CD8-positive, alpha-beta memory T cell (primary cell): ENCODE data around the gene PDE6A. TPM values are rescaled to one million over a fixed set of nuclear protein-coding genes. Genes with fewer than 3 reads are reported as not detected.

Source experiments
- CTCF ChIA-PET: fragments of 350-600 bp; sonication (Branson Sonifier 250); formaldehyde crosslinking; loops from one replicate; lab custom pipeline; 2021; ENCODE audit warnings: antibody characterized with exemption; lab: Charles Lee
- POLR2A ChIA-PET: fragments of 350-600 bp; sonication (Branson Sonifier 250); formaldehyde crosslinking; loops from one replicate; lab custom pipeline; 2021; ENCODE audit warnings: antibody characterized with exemption; lab: Charles Lee
- DNase-seq, 5 donors: peaks; one replicate each; pipeline versions ENCODE4 v3.0.0 to v3.0.0-alpha.2; 2020 to 2022; ENCODE audit warnings: mixed read lengths in 1 of 5
- H3K27ac ChIP-seq: one replicate; pipeline ENCODE4 v1.7.0; 2013; ENCODE audit warnings: low read depth, mild to moderate bottlenecking, low read length, moderate library complexity
- H3K27me3 ChIP-seq: 2 replicates; pipeline ENCODE4 v1.7.0; 2013; ENCODE audit warnings: low read length, mild to moderate bottlenecking; ENCODE audit not compliant: insufficient read depth, poor library complexity, severe bottlenecking
- H3K36me3 ChIP-seq: 2 replicates; pipeline ENCODE4 v1.7.0; 2013; ENCODE audit warnings: mild to moderate bottlenecking, low read length, moderate library complexity; ENCODE audit not compliant: insufficient read depth
- H3K4me1 ChIP-seq: 2 replicates; pipeline ENCODE4 v1.7.0; 2013; ENCODE audit warnings: mild to moderate bottlenecking, low read length, moderate library complexity; ENCODE audit not compliant: insufficient read depth
- H3K4me3 ChIP-seq: 2 replicates; pipeline ENCODE4 v1.7.0; 2013; ENCODE audit warnings: mild to moderate bottlenecking, low read length
- H3K9me3 ChIP-seq: 2 replicates; pipeline ENCODE4 v1.7.0; 2013; ENCODE audit warnings: mild to moderate bottlenecking, low read length
- H3K27ac Mint-ChIP-seq, 8 donors: one replicate each; pipeline ENCODE4 v1.8.0; 2020 to 2021; ENCODE audit warnings: mixed read lengths in 8 of 8, mild to moderate bottlenecking in 6 of 8, inconsistent platforms in 3 of 8, moderate library complexity in 3 of 8
- H3K27me3 Mint-ChIP-seq, 2 donors: one replicate each; pipeline ENCODE4 v1.8.0; 2020 to 2021; ENCODE audit warnings: mixed read lengths in 2 of 2, mild to moderate bottlenecking in 1 of 2, moderate library complexity in 1 of 2
- H3K36me3 Mint-ChIP-seq, 3 donors: one replicate each; pipeline ENCODE4 v1.8.0; 2020 to 2021; ENCODE audit warnings: mixed read lengths in 3 of 3, inconsistent platforms in 1 of 3, mild to moderate bottlenecking in 1 of 3
- H3K4me1 Mint-ChIP-seq, 3 donors: one replicate each; pipeline ENCODE4 v1.8.0; 2020 to 2021; ENCODE audit warnings: mixed read lengths in 3 of 3, inconsistent platforms in 1 of 3, mild to moderate bottlenecking in 1 of 3
- H3K4me3 Mint-ChIP-seq, 7 donors: one replicate each; pipeline ENCODE4 v1.8.0; 2020 to 2021; ENCODE audit warnings: mixed read lengths in 7 of 7, mild to moderate bottlenecking in 6 of 7, moderate library complexity in 4 of 7, inconsistent platforms in 2 of 7
- H3K9me3 Mint-ChIP-seq, 5 donors: one replicate each; pipeline ENCODE4 v1.8.0; 2020 to 2022; ENCODE audit warnings: mixed read lengths in 5 of 5, mild to moderate bottlenecking in 3 of 5, moderate library complexity in 2 of 5, inconsistent platforms in 1 of 5
- polyA plus RNA-seq: library from polyadenylated mRNA; unstranded; fragments of 300-500 nt; fragmentation: Illumina TruSeq; gene quantifications from one replicate; pipeline ENCODE4 v1.2.3, GENCODE V29; 2021
- total RNA-seq, 2 experiments: library from RNA; stranded (reverse); gene quantifications; one replicate each; pipeline ENCODE4 v1.2.3, GENCODE V29; 2021

The PDE6A gene
- total and polyA plus RNA-seq, 3 experiments from 2014 or later = not detected

DNA sequence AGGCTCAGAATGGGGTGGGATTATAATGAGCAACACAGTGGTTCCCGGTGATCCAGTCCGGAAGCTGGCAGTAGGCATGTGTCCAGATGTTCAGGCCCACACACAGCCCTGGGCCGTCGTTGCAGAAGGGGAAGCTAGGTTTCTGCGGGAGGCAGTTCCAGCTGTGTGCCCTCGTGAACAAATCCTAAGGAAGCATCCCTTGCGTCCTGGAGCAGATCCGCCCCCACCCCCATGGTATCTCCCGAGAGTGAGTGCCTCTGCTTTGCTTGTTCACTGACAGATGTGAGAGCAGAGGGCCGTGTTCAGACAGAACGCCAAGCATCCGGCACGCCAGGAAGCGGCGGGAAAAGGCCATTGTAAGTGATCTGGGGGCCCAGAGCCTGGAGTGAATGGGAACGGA is 104.8 kb downstream of the PDE6A start:
- CTCF ChIA-PET = interaction anchor here (1.3 to 3.2 kb wide), 4 partner anchors 10 to 151 kb away, joined by 3 to 14 read pairs (median 9); no protein-coding TSS in a partner anchor
- Mint-ChIP-seq H3K4me3 (no peak overlapping the region), H3K27me3 (no peaks in the 10 kb centered on the region)

GRCh38 chr5:149838881-149839739 is 105.5 kb downstream of the PDE6A start:
- Mint-ChIP-seq H3K36me3 (peaks cover 0 to 17% (median 7%) of the 10 kb centered on the region in 3 donors), H3K4me3 (no peak overlapping the region), H3K9me3 (no peaks in the 10 kb centered on the region), H3K4me1 (peaks cover 0 to 1% (median 0%) of the 10 kb centered on the region in 3 donors), H3K27me3 (no peaks in the 10 kb centered on the region), H3K27ac (no peak overlapping the region)
- no peak overlapping the region for H3K4me3 ChIP-seq
- no peaks in the 10 kb centered on the region for H3K36me3 ChIP-seq
- DNase-seq = no peak
- no peak overlapping the region for H3K27ac ChIP-seq
- no peaks in the 10 kb centered on the region for H3K27me3 ChIP-seq
- CTCF ChIA-PET = interaction anchor here (1.2 to 3.2 kb wide), 6 partner anchors 10 to 152 kb away, joined by 3 to 14 read pairs (median 6); no protein-coding TSS in a partner anchor
- POLR2A ChIA-PET = no interaction called here
- no peaks in the 10 kb centered on the region for H3K9me3 ChIP-seq
- no peaks in the 10 kb centered on the region for H3K4me1 ChIP-seq

More for the DNA sequence above, 104.8 kb downstream of the PDE6A start:
- no peak overlapping the region for H3K27ac ChIP-seq
- no peak for DNase-seq
- H3K4me3 ChIP-seq = no peak overlapping the region
- no peaks in the 10 kb centered on the region for H3K27me3 ChIP-seq
- H3K36me3 ChIP-seq = no peaks in the 10 kb centered on the region
- POLR2A ChIA-PET = no interaction called here
- H3K9me3 ChIP-seq = no peaks in the 10 kb centered on the region
- Mint-ChIP-seq H3K36me3 (peaks cover 0 to 14% (median 7%) of the 10 kb centered on the region in 3 donors), H3K4me1 (peaks cover 0 to 1% (median 0%) of the 10 kb centered on the region in 3 donors), H3K27ac (no peak overlapping the region), H3K9me3 (no peaks in the 10 kb centered on the region)
- H3K4me1 ChIP-seq = no peaks in the 10 kb centered on the region

- Mint-ChIP-seq H3K36me3 (peaks cover 0 to 18% (median 5%) of the 10 kb centered on the region in 3 donors), H3K27me3 (no peaks in the 10 kb centered on the region), H3K9me3 (no peaks in the 10 kb centered on the region), H3K27ac (no peak overlapping the region), H3K4me1 (peaks cover 0 to 1% (median 0%) of the 10 kb centered on the region in 3 donors), H3K4me3 (no peak overlapping the region)
- CTCF ChIA-PET = interaction anchor here (0.8 to 3.2 kb wide), 5 partner anchors 9 to 153 kb away, joined by 3 to 14 read pairs (median 3); partner anchors contain the start of gene SLC26A2
- Histone ChIP-seq H3K4me1 (no peaks in the 10 kb centered on the region), H3K4me3 (no peak overlapping the region), H3K9me3 (no peaks in the 10 kb centered on the region), H3K36me3 (no peaks in the 10 kb centered on the region), H3K27ac (no peak overlapping the region), H3K27me3 (no peaks in the 10 kb centered on the region)
- POLR2A ChIA-PET = no interaction called here
- DNase-seq = no peak
Observed at GRCh38 chr5:149837680-149838269, 106.8 kb downstream of the PDE6A start.

- POLR2A ChIA-PET = no interaction called here
- Histone ChIP-seq H3K36me3 (no peaks in the 10 kb centered on the region), H3K4me3 (no peak overlapping the region), H3K27me3 (no peaks in the 10 kb centered on the region), H3K9me3 (no peaks in the 10 kb centered on the region), H3K4me1 (no peaks in the 10 kb centered on the region), H3K27ac (no peak overlapping the region)
- Mint-ChIP-seq H3K27me3 (no peaks in the 10 kb centered on the region), H3K9me3 (no peaks in the 10 kb centered on the region), H3K4me3 (no peak overlapping the region), H3K4me1 (peaks cover 0 to 1% (median 0%) of the 10 kb centered on the region in 3 donors), H3K36me3 (peaks cover 0 to 24% (median 5%) of the 10 kb centered on the region in 3 donors), H3K27ac (peak overlapping the region in 2 of 8 donors; percentile 26 to 75)
- CTCF ChIA-PET = interaction anchor here (1.3 to 3.2 kb wide), 4 partner anchors 8 to 154 kb away, joined by 3 to 14 read pairs (median 8); no protein-coding TSS in a partner anchor
- no peak for DNase-seq
Observed at GRCh38 chr5:149836451-149837139, 108.0 kb downstream of the PDE6A start.

DNA sequence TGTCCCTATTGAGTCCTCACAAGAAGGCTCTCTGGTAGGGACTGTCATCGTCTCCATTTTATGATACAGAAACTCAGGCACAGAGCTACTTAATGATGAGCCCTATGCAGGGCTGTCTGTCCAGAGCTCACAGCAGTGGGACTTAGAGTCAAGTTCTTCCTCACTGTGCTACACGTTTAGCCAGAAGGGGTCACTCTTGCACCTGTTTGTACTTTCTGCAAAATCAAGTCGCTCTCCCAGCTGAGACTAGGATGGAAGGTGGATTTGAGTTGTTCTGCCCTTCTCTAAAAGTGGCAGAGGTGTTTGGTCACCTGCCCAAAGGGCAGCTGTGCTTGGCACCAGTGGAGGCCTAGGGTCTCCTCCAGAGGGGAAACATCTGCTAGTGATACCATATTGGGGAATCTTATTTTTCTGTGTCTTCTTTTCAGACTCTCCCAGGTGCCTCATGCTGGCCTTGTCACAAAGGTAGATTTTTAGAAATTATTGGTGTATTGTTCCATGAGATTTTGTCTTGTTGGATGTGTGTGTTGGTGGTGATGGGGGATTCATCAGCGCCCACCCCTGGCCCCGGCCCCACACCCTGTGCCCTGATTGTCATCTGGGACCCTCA is 110.2 kb downstream of the PDE6A start:
- H3K9me3 ChIP-seq = no peaks in the 10 kb centered on the region
- CTCF ChIA-PET = interaction anchor here (0.8 to 10.4 kb wide), 16 partner anchors 11 to 375 kb away, joined by 3 to 166 read pairs (median 4); partner anchors contain the start of genes HMGXB3, SLC26A2 and TIGD6
- DNase-seq = peak in 4 of 5 donors; percentile 28 to 56 (median 38)
- no peak overlapping the region for H3K27ac ChIP-seq
- no peak overlapping the region for H3K4me3 ChIP-seq
- peaks cover 0 to 1% (median 0%) of the 10 kb centered on the region in 3 donors for H3K4me1 Mint-ChIP-seq
- H3K4me3 Mint-ChIP-seq = no peak overlapping the region
- H3K36me3 Mint-ChIP-seq = peaks cover 0 to 23% (median 1%) of the 10 kb centered on the region in 3 donors
- peak overlapping the region in 1 of 8 donors; percentile 58 for H3K27ac Mint-ChIP-seq
- H3K27me3 Mint-ChIP-seq = no peaks in the 10 kb centered on the region
- H3K36me3 ChIP-seq = no peaks in the 10 kb centered on the region
- H3K4me1 ChIP-seq = no peaks in the 10 kb centered on the region
- POLR2A ChIA-PET = no interaction called here
- H3K27me3 ChIP-seq = no peaks in the 10 kb centered on the region
- H3K9me3 Mint-ChIP-seq = no peaks in the 10 kb centered on the region

DNA sequence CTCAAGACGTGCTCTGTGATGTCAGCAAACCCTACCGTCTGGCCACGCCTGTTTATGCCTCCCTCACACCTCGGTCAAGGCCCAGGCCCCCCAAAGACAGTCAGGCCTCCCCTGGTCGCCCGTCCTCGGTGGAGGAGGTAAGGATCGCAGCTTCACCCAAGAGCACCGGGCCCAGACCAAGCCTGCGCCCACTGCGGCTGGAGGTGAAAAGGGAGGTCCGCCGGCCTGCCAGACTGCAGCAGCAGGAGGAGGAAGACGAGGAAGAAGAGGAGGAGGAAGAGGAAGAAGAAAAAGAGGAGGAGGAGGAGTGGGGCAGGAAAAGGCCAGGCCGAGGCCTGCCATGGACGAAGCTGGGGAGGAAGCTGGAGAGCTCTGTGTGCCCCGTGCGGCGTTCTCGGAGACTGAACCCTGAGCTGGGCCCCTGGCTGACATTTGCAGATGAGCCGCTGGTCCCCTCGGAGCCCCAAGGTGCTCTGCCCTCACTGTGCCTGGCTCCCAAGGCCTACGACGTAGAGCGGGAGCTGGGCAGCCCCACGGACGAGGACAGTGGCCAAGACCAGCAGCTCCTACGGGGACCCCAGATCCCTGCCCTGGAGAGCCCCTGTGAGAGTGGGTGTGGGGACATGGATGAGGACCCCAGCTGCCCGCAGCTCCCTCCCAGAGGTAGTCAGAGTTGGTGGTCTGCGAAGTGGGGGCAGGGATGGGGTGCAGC is 111.3 kb downstream of the PDE6A start:
- Mint-ChIP-seq H3K27me3 (no peaks in the 10 kb centered on the region), H3K4me3 (no peak overlapping the region), H3K9me3 (no peaks in the 10 kb centered on the region), H3K4me1 (peaks cover 2 to 4% (median 3%) of the 10 kb centered on the region in 3 donors), H3K27ac (no peak overlapping the region), H3K36me3 (peaks cover 0 to 23% (median 2%) of the 10 kb centered on the region in 3 donors)
- H3K9me3 ChIP-seq = no peaks in the 10 kb centered on the region
- no peaks in the 10 kb centered on the region for H3K4me1 ChIP-seq
- DNase-seq = no peak
- no peak overlapping the region for H3K4me3 ChIP-seq
- H3K36me3 ChIP-seq = no peaks in the 10 kb centered on the region
- CTCF ChIA-PET = interaction anchor here (0.9 to 10.4 kb wide), 11 partner anchors 12 to 196 kb away, joined by 3 to 166 read pairs (median 3); partner anchors contain the start of gene SLC26A2
- POLR2A ChIA-PET = no interaction called here
- no peak overlapping the region for H3K27ac ChIP-seq
- H3K27me3 ChIP-seq = no peaks in the 10 kb centered on the region

DNA sequence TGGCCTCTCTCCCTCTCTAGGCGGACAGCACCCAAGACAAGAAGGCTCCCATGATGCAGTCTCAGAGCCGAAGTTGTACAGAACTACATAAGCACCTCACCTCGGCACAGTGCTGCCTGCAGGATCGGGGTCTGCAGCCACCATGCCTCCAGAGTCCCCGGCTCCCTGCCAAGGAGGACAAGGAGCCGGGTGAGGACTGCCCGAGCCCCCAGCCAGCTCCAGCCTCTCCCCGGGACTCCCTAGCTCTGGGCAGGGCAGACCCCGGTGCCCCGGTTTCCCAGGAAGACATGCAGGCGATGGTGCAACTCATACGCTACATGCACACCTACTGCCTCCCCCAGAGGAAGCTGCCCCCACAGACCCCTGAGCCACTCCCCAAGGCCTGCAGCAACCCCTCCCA is 112.0 kb downstream of the PDE6A start:
- no peaks in the 10 kb centered on the region for H3K9me3 Mint-ChIP-seq
- ChIA-PET POLR2A (no interaction called here), CTCF (interaction anchor here (1.2 to 10.4 kb wide), 6 partner anchors 12 to 196 kb away, joined by 3 to 166 read pairs (median 8); partner anchors contain the start of gene SLC26A2)
- H3K27me3 Mint-ChIP-seq = no peaks in the 10 kb centered on the region
- no peak overlapping the region for H3K4me3 Mint-ChIP-seq
- no peak overlapping the region for H3K27ac Mint-ChIP-seq
- Histone ChIP-seq H3K27me3 (no peaks in the 10 kb centered on the region), H3K4me1 (no peaks in the 10 kb centered on the region), H3K27ac (no peak overlapping the region), H3K4me3 (no peak overlapping the region), H3K9me3 (no peaks in the 10 kb centered on the region), H3K36me3 (no peaks in the 10 kb centered on the region)
- DNase-seq = no peak
- peaks cover 2 to 5% (median 3%) of the 10 kb centered on the region in 3 donors for H3K4me1 Mint-ChIP-seq
- H3K36me3 Mint-ChIP-seq = peaks cover 0 to 23% (median 2%) of the 10 kb centered on the region in 3 donors
